IPS-11a (cell line): ENCODE measurements around the gene RNF222.
"Not testable (repeated sequence)": the region's sequence is repeated elsewhere in the genome, so short reads cannot be mapped to it uniquely, and the experiment has no call there.

ENCODE experiments used
- H3K4me3 ChIP-seq: one replicate; pipeline ENCODE4 v1.5.1; 2013; ENCODE audit warnings: low read depth, low read length, control low read depth

RNF222 gene

DNA sequence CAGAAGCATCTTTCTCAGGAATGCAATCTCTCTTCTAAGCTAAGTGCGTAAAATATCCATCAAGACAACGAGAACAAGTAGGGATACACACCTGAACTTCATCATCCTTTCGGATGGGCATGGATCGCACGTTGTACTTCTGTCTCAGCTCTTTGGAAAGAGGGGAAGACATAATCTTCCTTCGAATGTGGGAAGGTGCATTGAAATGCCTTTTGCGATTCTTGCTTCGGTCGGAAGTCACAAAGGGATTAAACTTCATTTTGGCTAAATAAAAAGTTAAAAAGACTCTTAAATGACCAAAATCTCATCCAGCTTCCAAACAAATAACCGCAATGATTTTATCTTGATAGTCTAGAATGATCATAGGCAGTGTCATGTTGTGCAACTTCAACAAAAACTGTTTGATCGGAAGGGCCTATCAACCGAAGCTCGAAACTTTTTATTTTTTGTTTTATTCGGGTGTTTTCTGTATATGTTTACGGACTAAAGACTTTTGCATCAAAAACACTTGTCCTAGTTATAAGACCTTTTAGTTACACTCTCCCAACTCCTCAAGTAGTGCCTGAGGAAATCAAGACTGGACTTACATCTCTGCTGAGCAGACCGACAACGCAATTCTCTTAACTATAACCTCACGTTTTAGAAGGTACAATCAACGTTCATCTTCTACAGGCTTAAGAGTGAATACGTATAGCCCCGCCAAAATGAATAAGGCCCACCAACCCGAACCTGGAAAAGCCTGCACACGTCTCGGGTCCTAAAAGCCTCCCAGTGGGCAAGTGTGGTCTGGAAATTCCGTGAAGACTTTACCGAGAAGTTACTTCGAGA, 15.4 kb downstream of the RNF222 start:
- peak overlapping the region; percentile 99 for H3K4me3 ChIP-seq

DNA sequence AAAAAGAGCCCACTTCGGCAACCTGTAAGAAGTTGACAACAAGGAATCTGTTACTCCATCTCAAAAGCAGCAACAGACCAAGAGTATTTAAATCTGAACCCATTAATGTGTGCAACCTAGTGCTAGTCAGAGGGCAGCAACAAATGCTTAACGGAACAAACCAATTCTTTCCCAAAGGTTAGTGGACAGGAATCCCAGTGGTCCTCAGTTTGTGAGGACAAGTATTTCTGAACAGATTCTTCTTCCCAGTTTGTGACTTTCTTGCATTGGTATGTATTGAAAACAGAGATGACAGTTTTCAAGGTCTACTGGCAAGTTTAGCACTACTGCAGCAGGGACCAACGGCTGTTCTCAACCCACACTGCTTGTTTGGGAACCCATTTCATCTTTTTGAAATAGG, 17.6 kb downstream of the RNF222 start:
- H3K4me3 ChIP-seq, result no peak overlapping the region

DNA sequence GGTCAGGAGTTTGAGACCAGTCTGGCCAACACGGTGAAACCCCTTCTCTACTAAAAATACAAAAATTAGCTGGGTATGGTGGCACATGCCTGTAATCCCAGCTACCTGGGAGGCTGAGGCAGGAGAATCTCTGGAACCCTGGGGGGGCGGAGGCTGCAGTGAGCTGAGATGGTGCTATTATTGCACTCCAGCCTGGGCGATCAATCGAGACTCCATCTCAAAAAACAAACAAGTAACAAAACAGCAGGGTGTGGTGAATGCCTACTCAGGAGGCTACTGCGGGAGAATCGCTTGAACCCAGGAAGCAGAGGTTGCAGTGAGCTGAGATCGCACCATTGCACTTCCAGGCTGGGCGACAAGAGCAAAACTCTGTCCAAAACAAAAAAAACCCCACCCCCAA, 19.5 kb downstream of the RNF222 start:
- not testable (repeated sequence) for H3K4me3 ChIP-seq

DNA sequence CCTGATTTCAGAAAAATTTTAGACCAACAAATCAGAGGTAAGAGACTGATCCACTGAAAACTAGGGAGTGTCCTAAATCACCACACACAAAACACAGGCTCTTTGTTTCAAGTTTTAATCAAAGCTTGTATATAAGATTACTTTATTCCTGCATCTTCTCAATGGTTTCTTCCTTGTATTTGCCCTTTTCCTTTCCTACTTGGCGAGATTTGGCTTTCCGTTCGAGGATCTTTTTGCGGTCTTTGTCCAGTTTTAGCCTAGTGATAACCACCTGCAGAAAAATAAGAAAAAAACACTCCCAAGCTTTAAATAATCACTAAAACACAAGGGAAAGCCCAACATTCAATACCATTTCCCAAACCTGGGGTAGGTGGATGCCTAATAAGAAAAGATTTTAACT, 20.2 kb downstream of the RNF222 start:
- no peak overlapping the region for H3K4me3 ChIP-seq

DNA sequence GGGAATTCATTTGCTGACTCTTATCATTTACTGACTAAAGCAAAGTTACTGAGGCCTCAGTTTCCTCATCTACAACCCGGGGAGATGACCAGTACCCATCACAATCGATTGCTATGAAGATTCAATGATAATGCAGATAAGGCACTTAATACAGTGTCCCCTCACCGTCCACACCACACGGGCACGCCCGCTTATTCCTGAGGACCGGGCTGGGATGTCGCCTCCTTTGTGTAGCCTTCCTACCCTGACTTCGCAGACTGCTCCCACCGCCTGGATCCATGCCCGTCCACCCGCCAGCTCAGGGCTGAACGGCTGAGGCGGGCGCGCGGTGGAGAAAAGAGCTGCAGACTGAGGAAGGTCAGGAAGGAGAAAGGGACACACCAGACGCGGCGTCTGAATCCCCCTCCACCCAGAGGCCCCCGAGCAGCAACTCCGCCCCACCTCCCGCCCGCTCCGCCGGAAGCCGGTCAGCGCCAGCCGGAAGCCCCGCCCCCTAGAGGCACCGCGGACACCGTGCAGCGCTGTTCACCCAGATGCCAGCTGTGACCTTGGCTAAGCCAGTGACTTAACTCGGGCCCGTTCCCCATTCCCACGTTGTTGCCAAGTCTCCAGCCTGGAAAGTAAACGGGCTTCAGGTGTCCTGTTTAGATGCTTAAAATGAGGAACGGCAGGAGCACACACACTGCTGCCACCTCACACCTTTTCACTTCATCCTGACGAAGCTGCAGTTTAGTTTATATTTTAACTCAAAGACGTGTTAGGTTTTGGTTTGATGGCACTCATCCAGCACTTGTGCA, 21.2 kb downstream of the RNF222 start, which contains the start of gene KRABD2:
KRABD2 (minus strand) TSS at position 434 of the 797 bp plus-strand sequence.
- H3K4me3 ChIP-seq, result peak within 1 kb of the TSS; percentile 49

DNA sequence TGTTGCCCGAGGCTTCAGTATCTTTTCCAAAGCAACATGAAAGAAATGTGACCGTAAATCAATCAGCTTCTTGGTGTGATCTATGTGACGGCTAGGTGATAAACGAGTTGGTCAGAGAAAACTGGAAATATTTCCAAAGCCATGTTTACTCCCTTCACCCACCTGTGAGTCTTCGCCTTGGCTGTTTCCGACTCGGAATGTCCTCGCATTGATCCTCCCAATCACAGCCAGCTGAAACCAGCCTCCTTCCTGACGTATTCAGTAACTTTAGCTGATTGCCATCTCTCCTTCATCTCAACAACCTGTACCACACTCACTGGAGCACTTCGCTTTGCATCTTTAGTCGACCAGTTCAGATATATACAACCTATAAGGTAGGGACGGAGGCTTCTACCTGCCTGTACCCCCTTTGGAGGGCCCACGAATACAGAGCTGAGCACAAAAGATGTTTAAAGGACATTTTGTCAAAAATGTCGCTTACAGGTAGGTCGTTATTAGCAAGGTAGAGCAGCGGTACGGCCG, 21.8 kb downstream of the RNF222 start:
- peak overlapping the region; percentile 49 for H3K4me3 ChIP-seq

DNA sequence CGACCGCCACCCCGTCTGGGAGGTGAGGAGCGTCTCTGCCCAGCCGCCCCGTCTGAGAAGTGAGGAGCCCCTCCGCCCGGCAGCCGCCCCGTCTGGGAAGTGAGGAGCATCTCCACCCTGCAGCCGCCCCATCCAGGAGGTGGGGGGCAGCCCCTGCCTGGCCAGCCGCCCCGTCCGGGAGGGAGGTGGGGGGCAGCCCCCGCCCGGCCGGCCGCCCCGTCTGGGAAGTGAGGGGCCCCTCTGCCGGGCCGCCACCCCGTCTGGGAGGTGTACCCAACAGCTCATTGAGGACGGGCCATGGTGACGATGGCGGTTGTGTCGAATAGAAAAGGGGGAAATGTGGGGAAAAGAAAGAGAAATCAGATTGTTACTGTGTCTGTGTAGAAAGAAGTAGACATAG, 23.8 kb downstream of the RNF222 start:
- not testable (repeated sequence) for H3K4me3 ChIP-seq

DNA sequence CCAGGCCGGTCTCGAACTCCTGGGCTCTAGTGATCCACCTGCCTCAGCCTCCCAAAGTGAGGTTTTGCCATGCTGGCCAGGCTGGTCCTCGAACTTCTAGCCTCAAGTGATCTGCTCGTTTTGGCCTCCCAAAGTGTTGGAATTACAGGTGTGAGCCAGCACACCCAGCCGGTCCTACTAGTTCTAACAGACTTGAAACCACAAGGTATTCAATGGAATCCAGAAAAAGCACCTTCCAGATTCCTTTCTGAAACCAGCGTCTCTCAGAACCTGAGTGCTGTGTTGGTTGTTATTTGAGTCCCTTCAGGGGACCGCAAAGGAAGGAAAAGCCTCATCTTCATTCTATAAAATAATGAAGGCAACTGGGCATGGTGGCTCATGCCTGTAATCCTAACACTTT, 25.2 kb downstream of the RNF222 start:
- no peak overlapping the region for H3K4me3 ChIP-seq

DNA sequence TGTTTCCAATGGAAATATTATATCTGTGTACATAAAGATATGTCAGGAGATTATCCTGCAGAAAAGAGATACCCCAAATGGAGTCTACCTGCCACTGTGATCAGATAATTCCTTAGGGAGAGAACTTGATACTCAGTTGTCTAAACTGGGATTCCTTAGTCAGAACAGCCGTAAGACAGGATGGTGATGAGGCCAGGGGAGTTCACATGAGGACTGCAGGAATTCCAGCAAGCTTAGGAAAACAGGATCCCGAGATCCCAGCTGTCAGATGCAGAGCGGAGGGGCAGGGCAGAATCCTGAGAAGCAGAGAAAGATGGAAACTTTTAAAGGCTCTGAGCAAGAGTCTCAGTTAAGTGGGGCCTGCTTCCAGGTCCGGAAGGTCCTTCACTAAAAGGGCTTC, 25.8 kb downstream of the RNF222 start:
- H3K4me3 ChIP-seq, result no peak overlapping the region

DNA sequence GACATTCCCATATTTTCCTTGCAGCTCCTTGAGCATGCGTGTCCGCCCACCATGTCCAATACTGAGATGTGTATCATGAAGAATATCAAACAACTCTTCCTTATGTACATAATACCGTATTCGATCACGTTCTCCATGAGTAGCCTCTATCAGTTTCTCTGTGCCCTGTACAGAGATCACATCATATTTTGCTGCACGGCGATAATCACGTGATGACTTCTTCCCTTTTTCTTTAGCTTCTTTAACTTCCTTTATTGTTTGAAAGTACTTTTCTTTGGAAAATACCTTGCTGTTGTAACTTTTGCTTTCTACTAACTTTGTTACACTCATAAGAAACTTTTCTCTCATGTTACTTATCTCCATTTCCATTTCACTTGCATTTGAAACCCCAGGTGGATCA, 27.7 kb downstream of the RNF222 start:
- H3K4me3 ChIP-seq, result no peak overlapping the region

DNA sequence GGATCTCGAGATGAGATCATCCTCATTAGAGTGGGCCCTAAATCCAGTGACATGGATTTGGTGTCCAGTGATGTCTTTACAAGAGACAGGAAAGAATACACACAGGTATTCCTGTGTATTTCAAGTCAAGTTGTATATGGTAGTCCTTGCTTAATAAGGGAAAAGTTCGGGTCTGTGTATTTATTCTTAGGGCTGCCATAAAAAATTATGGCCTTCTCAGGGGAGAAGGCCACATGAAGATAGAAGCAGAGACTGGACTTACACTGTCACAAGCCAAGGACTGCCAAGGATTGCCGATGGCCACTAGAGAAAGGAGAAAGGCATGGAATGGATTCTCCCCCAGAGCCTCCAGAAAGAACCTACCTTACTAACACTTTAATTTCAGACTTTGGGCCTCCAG, 29.4 kb downstream of the RNF222 start:
- no peak overlapping the region for H3K4me3 ChIP-seq

DNA sequence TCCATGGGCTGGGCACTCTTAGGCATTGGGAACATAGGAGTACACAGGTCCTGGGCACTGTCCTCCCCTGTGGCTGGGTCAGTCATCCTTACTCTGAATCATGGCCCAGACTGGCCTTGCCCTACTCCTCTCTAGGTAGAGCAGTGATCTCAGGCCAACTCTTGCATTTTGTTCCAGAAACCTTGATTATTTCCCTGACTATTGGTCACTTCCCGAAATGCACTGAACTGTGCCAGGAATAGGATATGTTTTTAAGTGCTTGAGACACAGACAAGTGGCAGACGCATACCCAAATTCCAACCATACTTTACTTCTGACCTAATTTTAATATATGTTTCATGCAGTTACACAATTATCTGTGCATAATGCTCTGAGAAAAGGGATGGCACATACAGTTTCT, 31.4 kb downstream of the RNF222 start:
- H3K4me3 ChIP-seq, result no peak overlapping the region

DNA sequence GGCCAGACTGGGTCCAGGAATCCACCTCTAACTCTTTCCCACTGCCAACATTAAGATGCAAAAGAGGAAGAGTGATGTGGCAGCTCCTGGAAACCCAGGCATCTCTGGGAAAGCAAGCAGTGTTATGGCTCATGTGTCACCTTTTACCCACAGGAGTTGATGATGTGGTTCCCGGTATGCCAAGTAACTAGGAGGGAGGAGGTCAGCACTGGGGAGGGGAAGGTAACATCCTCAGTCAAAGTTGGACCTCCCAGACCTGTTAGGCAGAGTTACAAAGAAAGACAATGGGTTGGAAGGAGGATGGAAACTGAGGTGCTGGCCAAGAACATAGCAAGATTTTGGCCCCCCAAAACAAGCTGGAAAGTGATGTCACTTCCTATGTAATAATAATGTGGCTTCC, 32.5 kb downstream of the RNF222 start:
- no peak overlapping the region for H3K4me3 ChIP-seq

DNA sequence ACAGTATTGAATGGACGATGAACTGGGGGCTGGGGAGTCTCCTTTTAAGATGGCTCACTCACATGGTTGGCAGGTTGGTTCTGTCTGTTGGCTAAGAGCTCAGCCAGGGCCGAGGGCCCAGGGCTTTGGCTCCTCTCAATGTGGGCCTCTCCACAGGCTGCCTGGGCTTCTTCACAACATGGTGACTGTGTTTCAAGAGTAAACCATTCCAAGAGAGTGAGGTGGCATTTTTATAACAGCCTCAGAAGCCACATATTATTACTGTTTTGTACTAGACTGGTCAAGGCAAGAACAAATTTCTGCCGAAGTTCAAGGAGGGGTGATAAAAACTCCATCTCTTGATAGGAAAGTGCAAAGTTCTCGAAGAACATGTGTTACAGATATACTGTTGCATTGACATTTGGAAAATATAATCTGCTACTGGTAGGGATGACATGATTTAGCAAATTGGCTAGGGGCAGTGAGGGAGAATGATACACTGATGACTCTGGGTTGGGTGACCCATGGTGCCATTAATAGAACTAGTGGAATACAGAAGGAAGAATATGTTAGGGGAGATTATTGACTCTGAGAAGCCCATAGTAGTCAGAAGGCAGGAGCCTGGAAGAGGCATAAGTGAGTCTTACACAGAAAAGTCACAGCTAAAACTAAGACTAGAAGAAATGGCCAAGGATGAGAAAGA, 34.8 kb downstream of the RNF222 start:
- H3K4me3 ChIP-seq, result no peak overlapping the region

DNA sequence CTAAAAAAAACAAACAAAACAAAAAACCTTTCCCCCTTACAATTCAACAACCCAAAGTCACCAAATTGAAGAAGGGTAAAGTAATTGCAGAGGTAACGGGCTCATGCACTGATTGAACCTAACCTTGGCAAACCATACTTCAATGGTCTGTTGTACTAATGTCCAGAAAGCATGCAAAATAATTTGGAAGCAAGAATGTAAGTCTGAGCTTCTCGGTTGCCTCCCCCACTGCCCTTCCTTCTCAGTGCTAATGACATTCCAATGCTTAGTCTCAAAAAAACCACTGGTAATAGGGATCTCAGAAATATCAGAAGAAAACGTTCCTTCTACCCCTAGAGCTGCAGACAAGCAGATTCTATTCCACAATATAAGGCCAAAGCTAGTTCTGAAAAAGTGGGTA, 36.9 kb downstream of the RNF222 start:
- H3K4me3 ChIP-seq, result no peak overlapping the region

DNA sequence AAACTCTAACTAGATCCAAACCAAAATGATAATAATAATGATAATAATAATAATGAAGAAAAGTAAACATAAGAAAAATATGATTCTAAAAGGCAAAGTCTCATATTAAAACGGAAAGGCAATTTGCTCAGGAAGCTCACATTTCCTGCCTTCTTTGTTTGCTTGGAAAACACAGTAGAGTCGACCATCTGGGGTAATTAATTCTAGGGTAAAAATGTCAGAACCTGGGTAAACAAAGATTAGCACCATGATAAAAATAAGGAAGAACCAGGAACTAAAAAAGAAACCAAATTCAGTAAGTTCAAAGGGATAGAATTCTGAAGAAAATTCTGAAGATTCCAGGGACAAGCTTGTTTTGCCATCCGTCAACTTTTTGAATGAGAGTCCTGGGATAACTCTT, 37.4 kb downstream of the RNF222 start:
- no peak overlapping the region for H3K4me3 ChIP-seq

DNA sequence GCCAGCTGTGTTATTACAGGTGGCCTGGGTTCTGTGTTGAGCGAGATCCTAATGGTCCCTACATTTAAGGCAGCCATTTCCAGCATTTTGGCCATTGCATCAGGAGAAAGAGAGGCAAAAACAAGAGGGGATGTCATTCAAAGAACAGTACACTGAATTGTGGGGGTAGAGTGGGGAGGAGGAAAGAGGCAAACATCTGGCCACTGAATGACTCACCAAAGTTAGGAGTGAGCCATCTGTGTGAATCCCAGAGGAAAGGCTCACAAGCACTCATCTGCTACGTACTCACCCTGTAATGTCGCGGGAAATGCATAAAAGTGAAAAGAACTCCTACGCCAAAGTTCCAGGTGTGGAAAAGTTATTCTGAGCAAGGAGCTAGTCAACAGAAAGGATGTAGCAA, 37.9 kb downstream of the RNF222 start:
- no peak overlapping the region for H3K4me3 ChIP-seq

DNA sequence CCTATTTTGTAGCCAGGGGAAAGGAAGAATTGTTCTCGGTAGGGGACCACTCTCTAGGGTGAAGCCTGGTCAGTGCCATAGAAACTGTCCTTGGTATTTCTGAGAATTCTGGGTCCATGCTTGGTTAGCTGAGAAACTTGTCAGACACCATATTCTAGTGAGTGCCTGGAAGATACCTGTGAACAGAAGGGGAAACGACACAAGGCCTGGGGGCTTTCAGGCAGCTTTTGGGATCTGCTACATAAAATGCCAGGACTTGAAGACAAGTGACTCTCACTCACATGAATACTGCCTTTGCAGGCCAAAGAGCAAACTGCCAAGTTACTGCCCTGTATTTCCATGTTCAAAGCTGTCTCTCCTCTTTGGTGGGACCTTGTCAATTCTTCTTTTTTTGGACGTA, 39.7 kb downstream of the RNF222 start:
- H3K4me3 ChIP-seq, result no peak overlapping the region

DNA sequence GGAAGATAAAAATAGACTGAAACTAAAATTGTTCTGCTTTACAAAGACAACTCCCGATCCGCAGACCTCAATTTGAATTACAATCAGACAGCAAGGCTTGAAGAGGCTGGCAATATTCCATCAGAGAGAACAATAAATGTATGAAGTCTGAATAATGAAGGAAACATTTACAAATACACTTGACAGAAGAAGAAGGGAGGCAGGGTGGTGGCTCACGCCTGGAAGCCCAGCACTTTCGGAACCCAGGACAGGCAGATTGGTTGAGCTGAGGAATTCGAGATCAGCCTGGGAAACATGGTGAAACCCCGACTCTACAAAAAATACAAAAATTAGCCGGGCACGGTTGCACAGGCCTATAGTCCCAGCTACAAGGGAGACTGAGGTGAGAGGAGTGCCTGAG, 43.4 kb downstream of the RNF222 start:
- H3K4me3 ChIP-seq, result no peak overlapping the region

DNA sequence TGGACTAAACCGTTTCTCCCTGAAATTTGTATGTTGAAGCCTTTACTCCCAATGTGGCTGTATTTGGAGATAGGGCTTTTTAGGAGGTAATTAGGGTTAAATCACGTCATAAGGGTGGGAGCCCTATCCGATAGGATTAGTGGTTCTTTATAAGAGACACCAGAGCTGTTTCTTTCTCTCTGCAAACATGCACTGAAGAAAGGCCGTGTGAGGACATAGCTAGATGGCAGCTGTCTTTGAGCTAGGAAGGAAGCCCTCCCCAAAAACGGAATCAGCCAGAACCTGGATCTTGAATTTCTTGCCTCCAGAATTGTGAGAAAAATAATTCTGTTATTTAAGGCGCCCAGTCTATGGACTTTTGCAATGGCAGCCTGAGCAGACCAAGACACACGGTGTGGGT, 43.9 kb downstream of the RNF222 start:
- no peak overlapping the region for H3K4me3 ChIP-seq

DNA sequence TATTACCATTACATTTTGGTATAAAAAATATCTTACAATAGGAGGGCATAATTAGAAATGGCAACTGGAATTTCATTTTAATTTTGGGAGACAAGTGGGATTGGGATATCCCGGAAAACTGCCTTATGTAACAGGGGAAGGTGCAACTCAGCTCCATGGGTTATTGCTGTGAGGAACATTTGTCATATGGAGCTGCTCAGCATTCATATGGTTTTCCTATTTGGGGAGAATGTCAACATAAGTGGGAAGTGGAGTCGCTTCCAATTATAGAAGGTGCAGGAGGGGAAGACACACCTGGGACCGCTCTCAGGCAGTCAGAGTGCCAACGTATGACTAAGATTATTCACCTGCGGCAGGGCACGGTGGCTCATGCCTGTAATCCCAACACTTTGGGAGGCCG, 47.3 kb downstream of the RNF222 start:
- no peak overlapping the region for H3K4me3 ChIP-seq
